Loucy (cell line): ENCODE data around the gene GTPBP6.

ENCODE experiments used
- CTCF ChIP-seq: fragments of 200-600 bp; sonication (generic); conservative IDR thresholded peaks from 2 replicates; pipeline ENCODE4 v1.5.1; 2014; ENCODE audit warnings: mild to moderate bottlenecking, antibody characterized with exemption, low read length
- EZH2phosphoT487 ChIP-seq: fragments of 200-600 bp; IDR thresholded peaks from 2 replicates; pipeline ENCODE4 v1.6.1; 2018; ENCODE audit warnings: antibody characterized with exemption, mild to moderate bottlenecking, moderate library complexity, borderline replicate concordance

- TF ChIP-seq CTCF = no peak
- no peak for TF ChIP-seq EZH2phosphoT487
These were observed 5.8 kb downstream of the GTPBP6 start for GRCh38 chrX:312621-313331.
